ENCODE measurements around the gene DCAF4.

DNA sequence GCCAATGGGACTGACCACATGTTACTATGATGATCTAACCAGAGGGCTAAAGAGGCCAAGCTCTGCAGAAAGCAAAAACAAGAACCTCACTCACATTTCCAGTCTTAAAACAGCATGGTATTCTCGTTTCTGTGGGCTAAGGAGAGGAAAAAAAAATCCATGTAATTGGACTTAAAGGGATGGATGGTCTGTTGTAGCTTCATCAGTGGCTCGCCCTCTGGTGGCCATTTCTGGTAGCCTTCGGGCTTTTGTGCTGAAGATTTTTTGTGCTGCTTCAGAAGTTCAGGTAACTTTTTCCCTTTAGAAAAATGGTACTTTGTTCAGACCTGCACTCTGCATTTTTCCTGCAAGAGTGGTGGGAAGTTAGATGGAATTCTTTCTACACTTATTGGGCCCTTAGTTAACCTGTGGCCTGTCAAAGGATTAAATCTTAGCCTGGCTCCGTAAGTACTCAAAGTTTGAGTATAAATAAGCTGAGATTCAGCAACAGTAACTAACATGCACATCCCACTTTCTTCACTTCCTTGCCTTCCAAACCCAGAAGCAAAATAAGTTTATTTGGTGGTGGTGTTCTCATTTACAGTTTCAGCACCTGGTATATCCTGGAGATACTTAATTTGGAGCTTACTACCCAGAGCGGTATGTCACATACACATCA, 22.3 kb downstream of the DCAF4 start:
- TF ChIP-seq, protein P1, sequence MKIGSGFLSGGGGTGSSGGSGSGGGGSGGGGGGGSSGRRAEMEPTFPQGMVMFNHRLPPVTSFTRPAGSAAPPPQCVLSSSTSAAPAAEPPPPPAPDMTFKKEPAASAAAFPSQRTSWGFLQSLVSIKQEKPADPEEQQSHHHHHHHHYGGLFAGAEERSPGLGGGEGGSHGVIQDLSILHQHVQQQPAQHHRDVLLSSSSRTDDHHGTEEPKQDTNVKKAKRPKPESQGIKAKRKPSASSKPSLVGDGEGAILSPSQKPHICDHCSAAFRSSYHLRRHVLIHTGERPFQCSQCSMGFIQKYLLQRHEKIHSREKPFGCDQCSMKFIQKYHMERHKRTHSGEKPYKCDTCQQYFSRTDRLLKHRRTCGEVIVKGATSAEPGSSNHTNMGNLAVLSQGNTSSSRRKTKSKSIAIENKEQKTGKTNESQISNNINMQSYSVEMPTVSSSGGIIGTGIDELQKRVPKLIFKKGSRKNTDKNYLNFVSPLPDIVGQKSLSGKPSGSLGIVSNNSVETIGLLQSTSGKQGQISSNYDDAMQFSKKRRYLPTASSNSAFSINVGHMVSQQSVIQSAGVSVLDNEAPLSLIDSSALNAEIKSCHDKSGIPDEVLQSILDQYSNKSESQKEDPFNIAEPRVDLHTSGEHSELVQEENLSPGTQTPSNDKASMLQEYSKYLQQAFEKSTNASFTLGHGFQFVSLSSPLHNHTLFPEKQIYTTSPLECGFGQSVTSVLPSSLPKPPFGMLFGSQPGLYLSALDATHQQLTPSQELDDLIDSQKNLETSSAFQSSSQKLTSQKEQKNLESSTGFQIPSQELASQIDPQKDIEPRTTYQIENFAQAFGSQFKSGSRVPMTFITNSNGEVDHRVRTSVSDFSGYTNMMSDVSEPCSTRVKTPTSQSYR (CRISPR knock-in tag; IDR thresholded peaks at IDR 0.05) = no peak
- TF ChIP-seq, protein P2, sequence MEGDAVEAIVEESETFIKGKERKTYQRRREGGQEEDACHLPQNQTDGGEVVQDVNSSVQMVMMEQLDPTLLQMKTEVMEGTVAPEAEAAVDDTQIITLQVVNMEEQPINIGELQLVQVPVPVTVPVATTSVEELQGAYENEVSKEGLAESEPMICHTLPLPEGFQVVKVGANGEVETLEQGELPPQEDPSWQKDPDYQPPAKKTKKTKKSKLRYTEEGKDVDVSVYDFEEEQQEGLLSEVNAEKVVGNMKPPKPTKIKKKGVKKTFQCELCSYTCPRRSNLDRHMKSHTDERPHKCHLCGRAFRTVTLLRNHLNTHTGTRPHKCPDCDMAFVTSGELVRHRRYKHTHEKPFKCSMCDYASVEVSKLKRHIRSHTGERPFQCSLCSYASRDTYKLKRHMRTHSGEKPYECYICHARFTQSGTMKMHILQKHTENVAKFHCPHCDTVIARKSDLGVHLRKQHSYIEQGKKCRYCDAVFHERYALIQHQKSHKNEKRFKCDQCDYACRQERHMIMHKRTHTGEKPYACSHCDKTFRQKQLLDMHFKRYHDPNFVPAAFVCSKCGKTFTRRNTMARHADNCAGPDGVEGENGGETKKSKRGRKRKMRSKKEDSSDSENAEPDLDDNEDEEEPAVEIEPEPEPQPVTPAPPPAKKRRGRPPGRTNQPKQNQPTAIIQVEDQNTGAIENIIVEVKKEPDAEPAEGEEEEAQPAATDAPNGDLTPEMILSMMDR (IDR thresholded peaks at IDR 0.05) = peak; percentile 79
- TF ChIP-seq ESRRA (CRISPR knock-in tag; IDR thresholded peaks at IDR 0.05; ENCODE audit: borderline replicate concordance) (no peak), MXD4 (CRISPR knock-in tag; IDR thresholded peaks at IDR 0.05; ENCODE audit: borderline replicate concordance) (no peak), KAT7 (CRISPR knock-in tag; IDR thresholded peaks at IDR 0.05; ENCODE audit: borderline replicate concordance) (no peak)

Measured in WTC11 (cell line).